ENCODE measurements around the gene LYL1. TPM values are rescaled to one million over a fixed set of nuclear protein-coding genes. Genes with fewer than 3 reads are reported as not detected.

Gene LYL1
- total and polyA plus RNA-seq, 9 of the 15 experiments (the other 6 are each of a cell fraction or from before 2014, with no cell fraction given), result 1.3 to 266 (median 34.0) TPM

DNA sequence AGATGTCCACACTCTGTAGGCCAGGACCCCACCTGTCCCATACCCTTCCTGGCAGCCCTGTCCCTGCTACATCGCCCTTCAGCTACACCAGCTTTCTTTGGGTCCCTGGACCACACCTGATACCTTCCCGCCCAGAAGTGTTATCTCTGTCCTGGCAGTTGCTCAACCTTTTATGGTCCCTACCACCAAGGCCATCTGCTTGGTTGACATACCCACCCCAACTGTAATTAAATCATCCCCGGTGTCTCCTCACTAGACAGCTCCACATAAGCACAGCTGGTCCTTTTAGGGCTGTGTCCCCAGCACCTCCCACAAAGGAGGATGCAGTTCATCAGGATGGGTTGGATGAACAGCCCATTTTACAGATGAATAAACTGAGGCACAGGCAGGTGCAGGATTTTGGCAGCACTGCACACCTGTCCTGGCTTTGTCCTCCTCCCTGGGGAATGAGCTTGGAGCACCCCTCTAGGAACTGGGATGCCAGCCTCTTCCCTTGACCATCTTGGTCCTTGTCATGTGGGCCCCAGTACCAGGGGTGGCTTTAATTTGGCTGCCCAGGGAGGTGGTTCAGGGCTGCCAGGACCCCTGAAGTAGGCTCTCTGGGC lies 28.3 kb upstream of the LYL1 start (continued):
- no peak for TF ChIP-seq POLR2H (tag; IDR thresholded peaks at IDR 0.05; ENCODE audit: low read depth)
- TF ChIP-seq FOXM1 (IDR thresholded peaks at IDR 0.05; ENCODE audit: low read depth), result no peak
- TF ChIP-seq FOXM1 (CRISPR knock-in tag; IDR thresholded peaks at IDR 0.05; ENCODE audit: low read depth), result no peak
- TF ChIP-seq, protein P1, sequence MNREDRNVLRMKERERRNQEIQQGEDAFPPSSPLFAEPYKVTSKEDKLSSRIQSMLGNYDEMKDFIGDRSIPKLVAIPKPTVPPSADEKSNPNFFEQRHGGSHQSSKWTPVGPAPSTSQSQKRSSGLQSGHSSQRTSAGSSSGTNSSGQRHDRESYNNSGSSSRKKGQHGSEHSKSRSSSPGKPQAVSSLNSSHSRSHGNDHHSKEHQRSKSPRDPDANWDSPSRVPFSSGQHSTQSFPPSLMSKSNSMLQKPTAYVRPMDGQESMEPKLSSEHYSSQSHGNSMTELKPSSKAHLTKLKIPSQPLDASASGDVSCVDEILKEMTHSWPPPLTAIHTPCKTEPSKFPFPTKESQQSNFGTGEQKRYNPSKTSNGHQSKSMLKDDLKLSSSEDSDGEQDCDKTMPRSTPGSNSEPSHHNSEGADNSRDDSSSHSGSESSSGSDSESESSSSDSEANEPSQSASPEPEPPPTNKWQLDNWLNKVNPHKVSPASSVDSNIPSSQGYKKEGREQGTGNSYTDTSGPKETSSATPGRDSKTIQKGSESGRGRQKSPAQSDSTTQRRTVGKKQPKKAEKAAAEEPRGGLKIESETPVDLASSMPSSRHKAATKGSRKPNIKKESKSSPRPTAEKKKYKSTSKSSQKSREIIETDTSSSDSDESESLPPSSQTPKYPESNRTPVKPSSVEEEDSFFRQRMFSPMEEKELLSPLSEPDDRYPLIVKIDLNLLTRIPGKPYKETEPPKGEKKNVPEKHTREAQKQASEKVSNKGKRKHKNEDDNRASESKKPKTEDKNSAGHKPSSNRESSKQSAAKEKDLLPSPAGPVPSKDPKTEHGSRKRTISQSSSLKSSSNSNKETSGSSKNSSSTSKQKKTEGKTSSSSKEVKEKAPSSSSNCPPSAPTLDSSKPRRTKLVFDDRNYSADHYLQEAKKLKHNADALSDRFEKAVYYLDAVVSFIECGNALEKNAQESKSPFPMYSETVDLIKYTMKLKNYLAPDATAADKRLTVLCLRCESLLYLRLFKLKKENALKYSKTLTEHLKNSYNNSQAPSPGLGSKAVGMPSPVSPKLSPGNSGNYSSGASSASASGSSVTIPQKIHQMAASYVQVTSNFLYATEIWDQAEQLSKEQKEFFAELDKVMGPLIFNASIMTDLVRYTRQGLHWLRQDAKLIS (CRISPR knock-in tag; IDR thresholded peaks at IDR 0.05), result no peak
- TF ChIP-seq ZNF175 (CRISPR knock-in tag; IDR thresholded peaks at IDR 0.05; ENCODE audit: low read depth), result no peak
- TF ChIP-seq GTF2A2 (tag; IDR thresholded peaks at IDR 0.05), result no peak
- no peak for TF ChIP-seq TBP (optimal IDR thresholded peaks at IDR 0.05; ENCODE audit: low read depth, low read length)
- no peak for TF ChIP-seq NRF1 (conservative IDR thresholded peaks at IDR 0.05 in 1 of 2, IDR thresholded peaks at IDR 0.05 in 1 of 2)
- TF ChIP-seq SIN3B (IDR thresholded peaks at IDR 0.05; ENCODE audit: low read depth), result no peak
- TF ChIP-seq, protein P2, sequence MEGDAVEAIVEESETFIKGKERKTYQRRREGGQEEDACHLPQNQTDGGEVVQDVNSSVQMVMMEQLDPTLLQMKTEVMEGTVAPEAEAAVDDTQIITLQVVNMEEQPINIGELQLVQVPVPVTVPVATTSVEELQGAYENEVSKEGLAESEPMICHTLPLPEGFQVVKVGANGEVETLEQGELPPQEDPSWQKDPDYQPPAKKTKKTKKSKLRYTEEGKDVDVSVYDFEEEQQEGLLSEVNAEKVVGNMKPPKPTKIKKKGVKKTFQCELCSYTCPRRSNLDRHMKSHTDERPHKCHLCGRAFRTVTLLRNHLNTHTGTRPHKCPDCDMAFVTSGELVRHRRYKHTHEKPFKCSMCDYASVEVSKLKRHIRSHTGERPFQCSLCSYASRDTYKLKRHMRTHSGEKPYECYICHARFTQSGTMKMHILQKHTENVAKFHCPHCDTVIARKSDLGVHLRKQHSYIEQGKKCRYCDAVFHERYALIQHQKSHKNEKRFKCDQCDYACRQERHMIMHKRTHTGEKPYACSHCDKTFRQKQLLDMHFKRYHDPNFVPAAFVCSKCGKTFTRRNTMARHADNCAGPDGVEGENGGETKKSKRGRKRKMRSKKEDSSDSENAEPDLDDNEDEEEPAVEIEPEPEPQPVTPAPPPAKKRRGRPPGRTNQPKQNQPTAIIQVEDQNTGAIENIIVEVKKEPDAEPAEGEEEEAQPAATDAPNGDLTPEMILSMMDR (IDR thresholded peaks at IDR 0.05 in 2 of 3, conservative IDR thresholded peaks at IDR 0.05 in 1 of 3; ENCODE audit: insufficient read depth in 2 of 3, low read depth in 1 of 3, low read length in 3 of 3), result no peak
- no peak for TF ChIP-seq TCFL5 (CRISPR knock-in tag; conservative IDR thresholded peaks at IDR 0.05)
- no peak for TF ChIP-seq FOXA3 (CRISPR knock-in tag; conservative IDR thresholded peaks at IDR 0.05 in 1 of 2, IDR thresholded peaks at IDR 0.05 in 1 of 2)
- TF ChIP-seq FOSL1 (tag; conservative IDR thresholded peaks at IDR 0.05), result no peak
- no peak for TF ChIP-seq SAFB (IDR thresholded peaks at IDR 0.05; ENCODE audit: borderline replicate concordance, low read depth, low read length)
- TF ChIP-seq POLR2A (conservative IDR thresholded peaks at IDR 0.05), result 0 out of 2 replicates have a peak, but pooled peaks have one; percentile 47
- no peak for TF ChIP-seq ZC3H11A (IDR thresholded peaks at IDR 0.05; ENCODE audit: low read depth, low read length)
- TF ChIP-seq, protein P3, sequence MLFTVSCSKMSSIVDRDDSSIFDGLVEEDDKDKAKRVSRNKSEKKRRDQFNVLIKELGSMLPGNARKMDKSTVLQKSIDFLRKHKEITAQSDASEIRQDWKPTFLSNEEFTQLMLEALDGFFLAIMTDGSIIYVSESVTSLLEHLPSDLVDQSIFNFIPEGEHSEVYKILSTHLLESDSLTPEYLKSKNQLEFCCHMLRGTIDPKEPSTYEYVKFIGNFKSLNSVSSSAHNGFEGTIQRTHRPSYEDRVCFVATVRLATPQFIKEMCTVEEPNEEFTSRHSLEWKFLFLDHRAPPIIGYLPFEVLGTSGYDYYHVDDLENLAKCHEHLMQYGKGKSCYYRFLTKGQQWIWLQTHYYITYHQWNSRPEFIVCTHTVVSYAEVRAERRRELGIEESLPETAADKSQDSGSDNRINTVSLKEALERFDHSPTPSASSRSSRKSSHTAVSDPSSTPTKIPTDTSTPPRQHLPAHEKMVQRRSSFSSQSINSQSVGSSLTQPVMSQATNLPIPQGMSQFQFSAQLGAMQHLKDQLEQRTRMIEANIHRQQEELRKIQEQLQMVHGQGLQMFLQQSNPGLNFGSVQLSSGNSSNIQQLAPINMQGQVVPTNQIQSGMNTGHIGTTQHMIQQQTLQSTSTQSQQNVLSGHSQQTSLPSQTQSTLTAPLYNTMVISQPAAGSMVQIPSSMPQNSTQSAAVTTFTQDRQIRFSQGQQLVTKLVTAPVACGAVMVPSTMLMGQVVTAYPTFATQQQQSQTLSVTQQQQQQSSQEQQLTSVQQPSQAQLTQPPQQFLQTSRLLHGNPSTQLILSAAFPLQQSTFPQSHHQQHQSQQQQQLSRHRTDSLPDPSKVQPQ (CRISPR knock-in tag; IDR thresholded peaks at IDR 0.05; ENCODE audit: borderline replicate concordance), result no peak
- TF ChIP-seq SMARCA4 (IDR thresholded peaks at IDR 0.05), result no peak

All from K562 (cell line).